PC-9 (cell line): ENCODE results near the gene PICALM. TPM values are rescaled to one million over a fixed set of nuclear protein-coding genes. Genes with fewer than 3 reads are reported as not detected.

Source experiments
- BruUV-seq: library from RNA; stranded (reverse); fragments of 400-500 nt; replicated peaks from 2 replicates; lab custom pipeline; 2021; lab: Mats Ljungman, UMichigan
- CTCF ChIA-PET: fragments of 300-600 bp; sonication (Branson Sonifier 250); formaldehyde crosslinking; loops from one replicate; lab custom pipeline; 2022; ENCODE audit warnings: antibody characterized with exemption; lab: Charles Lee
- POLR2A ChIA-PET: fragments of 300-600 bp; sonication (Branson Sonifier 250); formaldehyde crosslinking; loops from one replicate; lab custom pipeline; 2022; ENCODE audit warnings: antibody characterized with exemption; ENCODE audit not compliant: unreplicated experiment; lab: Charles Lee
- DNase-seq, 2 experiments: peaks; one replicate each; pipeline versions ENCODE4 v3.0.0 to v3.0.0-alpha.2; 2015 to 2022; ENCODE audit warnings: mixed read lengths in 1 of 2
- H2AFZ ChIP-seq: fragments of 200-600 bp; sonication (generic); 2 replicates; pipeline ENCODE4 v1.8.1; 2017; ENCODE audit warnings: antibody characterized with exemption
- H3F3A ChIP-seq: fragments of 200-600 bp; sonication (generic); 2 replicates; pipeline ENCODE4 v1.8.1; 2017; ENCODE audit warnings: antibody characterized with exemption, mild to moderate bottlenecking, low read depth; ENCODE audit not compliant: insufficient read depth
- H3K27ac ChIP-seq: fragments of 200-600 bp; sonication (generic); 2 replicates; pipeline ENCODE4 v1.6.1; 2016; ENCODE audit warnings: mixed run types
- H3K27me3 ChIP-seq: fragments of 200-600 bp; sonication (generic); 2 replicates; pipeline ENCODE4 v1.6.1; 2016; ENCODE audit warnings: low read depth, mixed run types; ENCODE audit not compliant: insufficient read depth
- H3K36me3 ChIP-seq: fragments of 200-600 bp; sonication (generic); 2 replicates; pipeline ENCODE4 v1.6.1; 2016; ENCODE audit warnings: low read depth, mixed run types
- H3K4me1 ChIP-seq: fragments of 200-600 bp; sonication (generic); replicated peaks from 2 replicates; pipeline ENCODE4 v1.6.1; 2016; ENCODE audit warnings: mixed run types; ENCODE audit not compliant: insufficient read depth
- H3K4me2 ChIP-seq: fragments of 200-600 bp; sonication (generic); 2 replicates; pipeline ENCODE4 v1.6.1; 2017; ENCODE audit warnings: mixed run types
- H3K4me3 ChIP-seq: fragments of 200-600 bp; sonication (generic); 2 replicates; pipeline ENCODE4 v1.6.1; 2016; ENCODE audit warnings: mixed run types
- H3K79me2 ChIP-seq: fragments of 200-600 bp; sonication (generic); 2 replicates; pipeline ENCODE4 v1.6.1; 2017; ENCODE audit warnings: low read depth, mixed run types
- H3K9me2 ChIP-seq: fragments of 200-600 bp; sonication (generic); 2 replicates; pipeline ENCODE4 v1.8.1; 2017; ENCODE audit warnings: mild to moderate bottlenecking; ENCODE audit not compliant: insufficient read depth
- H3K9me3 ChIP-seq: fragments of 200-600 bp; sonication (generic); 2 replicates; pipeline ENCODE4 v1.8.1; 2016; ENCODE audit warnings: low read depth; ENCODE audit not compliant: insufficient read depth
- H4K20me1 ChIP-seq: fragments of 200-600 bp; sonication (generic); 2 replicates; pipeline ENCODE4 v1.8.1; 2017; ENCODE audit not compliant: insufficient read depth
- EZH2 ChIP-seq: fragments of 200-600 bp; sonication (generic); IDR thresholded peaks from 2 replicates; pipeline ENCODE4 v1.8.0; 2017; ENCODE audit warnings: antibody characterized with exemption, low read depth
- intact Hi-C: fragments of 100-400 bp; cut with micrococcal nuclease; formaldehyde crosslinking; loops from one replicate; pipeline ENCODE4 v1.10.0; 2022; ENCODE audit not compliant: unreplicated experiment
- total RNA-seq: library from RNA; stranded (reverse); gene quantifications from 2 replicates; pipeline ENCODE4 v1.2.3, GENCODE V29; 2021
- TF ChIP-seq, protein P1 (sequence below): fragments of 200-600 bp; sonication (generic); conservative IDR thresholded peaks from 2 replicates; pipeline ENCODE4 v1.6.1; 2017; ENCODE audit warnings: mixed run types, antibody characterized with exemption, mild to moderate bottlenecking, moderate library complexity

The PICALM gene
- total RNA-seq, 1 experiment from 2014 or later = 116 TPM

DNA sequence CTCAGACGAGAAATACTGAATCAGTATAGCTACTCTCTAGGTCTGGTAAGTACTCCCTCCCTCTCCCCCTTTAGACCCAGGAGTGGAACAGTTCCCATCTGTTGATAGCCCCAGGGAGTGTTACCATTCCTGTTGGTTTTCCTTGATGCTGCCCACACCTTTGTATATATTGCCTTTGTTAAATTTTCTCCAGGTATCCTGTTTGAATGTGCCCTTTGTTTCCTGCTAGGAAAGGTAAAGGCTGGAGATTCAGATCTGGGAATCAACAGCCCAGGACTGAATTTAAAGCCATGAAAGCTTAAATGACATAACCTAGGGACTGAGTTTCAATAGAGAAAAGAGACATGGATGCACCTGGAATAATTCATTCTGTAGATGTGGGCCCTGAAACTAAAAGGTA lies 145.4 kb downstream of the PICALM start:
- DNase-seq = no peak
- H3K36me3 ChIP-seq = no peaks in the 10 kb centered on the region
- TF ChIP-seq EZH2 = no peak
- TF ChIP-seq, protein P1, sequence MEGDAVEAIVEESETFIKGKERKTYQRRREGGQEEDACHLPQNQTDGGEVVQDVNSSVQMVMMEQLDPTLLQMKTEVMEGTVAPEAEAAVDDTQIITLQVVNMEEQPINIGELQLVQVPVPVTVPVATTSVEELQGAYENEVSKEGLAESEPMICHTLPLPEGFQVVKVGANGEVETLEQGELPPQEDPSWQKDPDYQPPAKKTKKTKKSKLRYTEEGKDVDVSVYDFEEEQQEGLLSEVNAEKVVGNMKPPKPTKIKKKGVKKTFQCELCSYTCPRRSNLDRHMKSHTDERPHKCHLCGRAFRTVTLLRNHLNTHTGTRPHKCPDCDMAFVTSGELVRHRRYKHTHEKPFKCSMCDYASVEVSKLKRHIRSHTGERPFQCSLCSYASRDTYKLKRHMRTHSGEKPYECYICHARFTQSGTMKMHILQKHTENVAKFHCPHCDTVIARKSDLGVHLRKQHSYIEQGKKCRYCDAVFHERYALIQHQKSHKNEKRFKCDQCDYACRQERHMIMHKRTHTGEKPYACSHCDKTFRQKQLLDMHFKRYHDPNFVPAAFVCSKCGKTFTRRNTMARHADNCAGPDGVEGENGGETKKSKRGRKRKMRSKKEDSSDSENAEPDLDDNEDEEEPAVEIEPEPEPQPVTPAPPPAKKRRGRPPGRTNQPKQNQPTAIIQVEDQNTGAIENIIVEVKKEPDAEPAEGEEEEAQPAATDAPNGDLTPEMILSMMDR = no peak
- no peaks in the 10 kb centered on the region for H3K27me3 ChIP-seq
- no peaks in the 10 kb centered on the region for H3K79me2 ChIP-seq
- H3K4me3 ChIP-seq = no peak overlapping the region
- intact Hi-C loops = no loop called here
- no peaks in the 10 kb centered on the region for H3K9me2 ChIP-seq
- H3F3A ChIP-seq = no peaks in the 10 kb centered on the region
- ChIA-PET CTCF (no interaction called here), POLR2A (no interaction called here)
- BruUV-seq = no TSS peak
- H3K27ac ChIP-seq = no peak overlapping the region
- H2AFZ ChIP-seq = no peak overlapping the region
- no peaks in the 10 kb centered on the region for H4K20me1 ChIP-seq
- no peak overlapping the region for H3K4me2 ChIP-seq
- H3K4me1 ChIP-seq = no peaks in the 10 kb centered on the region
- no peaks in the 10 kb centered on the region for H3K9me3 ChIP-seq

DNA sequence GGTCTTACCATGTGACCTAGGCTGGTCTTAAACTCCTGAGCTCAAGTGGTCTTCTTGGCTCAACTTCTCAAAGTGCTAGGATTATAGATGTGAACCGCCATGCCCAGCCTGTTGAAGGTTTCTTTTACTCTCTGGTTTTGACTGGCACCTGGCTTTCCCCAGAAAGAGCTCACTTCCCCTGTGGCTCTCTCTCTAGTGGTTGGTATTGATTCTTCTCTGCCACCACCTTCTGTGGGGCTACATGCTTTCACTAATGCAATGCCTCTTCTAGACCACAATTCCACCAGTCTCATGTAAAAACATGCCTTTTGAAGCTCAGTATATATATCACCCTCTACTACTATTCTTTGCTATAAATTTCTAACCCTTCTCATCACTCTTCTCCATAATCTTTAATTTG lies 146.5 kb downstream of the PICALM start:
- no peaks in the 10 kb centered on the region for H3K9me3 ChIP-seq
- no peak overlapping the region for H3K4me3 ChIP-seq
- no peaks in the 10 kb centered on the region for H3K27me3 ChIP-seq
- no peaks in the 10 kb centered on the region for H3F3A ChIP-seq
- intact Hi-C loops = no loop called here
- no peaks in the 10 kb centered on the region for H4K20me1 ChIP-seq
- TF ChIP-seq EZH2 = no peak
- TF ChIP-seq, protein P1 = no peak
- H3K4me1 ChIP-seq = no peaks in the 10 kb centered on the region
- no peaks in the 10 kb centered on the region for H3K79me2 ChIP-seq
- H3K27ac ChIP-seq = no peak overlapping the region
- H3K9me2 ChIP-seq = no peaks in the 10 kb centered on the region; the same call in 1 of the 2 replicates
- BruUV-seq = no TSS peak
- no peak overlapping the region for H2AFZ ChIP-seq
- DNase-seq = no peak
- no peak overlapping the region for H3K4me2 ChIP-seq
- ChIA-PET CTCF (interaction anchor here (0.6 kb wide), 1 partner anchor 700 kb away, joined by 5 read pairs; no protein-coding TSS in a partner anchor), POLR2A (no interaction called here)
- no peaks in the 10 kb centered on the region for H3K36me3 ChIP-seq

DNA sequence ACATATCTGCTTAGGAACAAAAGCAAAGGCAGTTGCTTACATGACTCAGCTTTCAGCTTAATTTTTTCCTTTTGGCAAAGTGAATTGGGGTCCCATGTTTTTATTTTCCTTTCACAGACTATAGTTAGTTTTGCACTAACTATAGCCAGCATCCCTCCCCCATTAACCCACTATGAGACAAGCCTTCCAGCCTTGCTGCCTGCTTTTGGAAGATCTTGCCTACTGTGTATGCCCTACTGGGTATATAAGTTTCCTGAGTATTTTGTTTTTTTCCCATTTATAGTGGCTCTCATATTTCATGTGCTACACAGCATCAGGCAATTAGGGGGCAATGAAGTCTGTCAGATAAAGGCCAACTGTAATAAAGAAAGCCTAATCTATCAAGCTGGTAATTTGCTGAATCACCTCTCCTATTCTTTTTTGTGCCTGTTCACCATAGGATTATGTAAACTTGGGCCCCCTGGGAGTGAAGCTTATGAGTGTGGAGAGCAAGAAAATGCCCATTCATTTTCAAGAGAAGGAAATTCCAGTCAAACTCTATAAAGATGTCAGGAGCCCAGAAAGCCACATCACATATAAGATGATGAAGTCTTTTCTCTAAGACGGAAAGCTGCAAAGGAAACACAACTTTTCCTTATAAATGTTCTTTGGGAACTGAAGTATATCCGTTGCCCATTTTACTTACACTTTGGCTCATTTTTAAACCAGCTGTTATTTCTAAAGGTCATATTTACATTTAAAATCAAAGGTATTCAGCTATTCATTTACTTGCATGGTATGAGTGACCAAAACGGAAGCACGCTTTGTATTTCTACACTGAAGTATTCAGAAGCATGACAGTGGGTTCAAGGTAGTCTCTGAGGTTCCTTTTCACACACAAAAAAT lies 149.7 kb downstream of the PICALM start:
- DNase-seq = no peak
- Histone ChIP-seq H3K9me2 (no peaks in the 10 kb centered on the region; the same call in 1 of the 2 replicates), H3K9me3 (no peaks in the 10 kb centered on the region), H2AFZ (no peak overlapping the region), H3K36me3 (no peaks in the 10 kb centered on the region), H3K4me1 (no peaks in the 10 kb centered on the region), H3F3A (no peaks in the 10 kb centered on the region), H3K4me3 (no peak overlapping the region), H3K27me3 (no peaks in the 10 kb centered on the region), H4K20me1 (no peaks in the 10 kb centered on the region), H3K4me2 (no peak overlapping the region), H3K27ac (no peak overlapping the region), H3K79me2 (no peaks in the 10 kb centered on the region)
- ChIA-PET CTCF (no interaction called here), POLR2A (no interaction called here)
- no TSS peak for BruUV-seq
- intact Hi-C loops = no loop called here
- no peak for TF ChIP-seq EZH2
- TF ChIP-seq, protein P1 = no peak
